ENCODE data around the gene PPP1R3E.
A peak's percentile ranks its signal among the peaks of the same experiment; 100 is the strongest.

- TF ChIP-seq TEAD4 (IDR thresholded peaks at IDR 0.05) (no peak), EGR1 (IDR thresholded peaks at IDR 0.05) (peak; percentile 79), RAD21 (IDR thresholded peaks at IDR 0.05; ENCODE audit: low read depth) (no peak), CREB1 (IDR thresholded peaks at IDR 0.05; ENCODE audit: low read depth) (0 out of 2 replicates have a peak, but pooled peaks have one; percentile 17), TAF1 (IDR thresholded peaks at IDR 0.05; ENCODE audit: low read depth) (no peak; the same call in 1 of the 2 replicates), YY1 (IDR thresholded peaks at IDR 0.05; ENCODE audit: low read depth) (no peak), CEBPB (IDR thresholded peaks at IDR 0.05) (no peak), EP300 (IDR thresholded peaks at IDR 0.05; ENCODE audit: borderline replicate concordance) (no peak), ZBTB7A (IDR thresholded peaks at IDR 0.05; ENCODE audit: low read depth) (no peak)
- TF ChIP-seq, protein P1, sequence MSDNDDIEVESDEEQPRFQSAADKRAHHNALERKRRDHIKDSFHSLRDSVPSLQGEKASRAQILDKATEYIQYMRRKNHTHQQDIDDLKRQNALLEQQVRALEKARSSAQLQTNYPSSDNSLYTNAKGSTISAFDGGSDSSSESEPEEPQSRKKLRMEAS (IDR thresholded peaks at IDR 0.05): peak; percentile 75
Measured at GRCh38 chr14:23301288-23301968, 1.2 kb downstream of the PPP1R3E start.
